SK-N-SH (cell line): ENCODE measurements around the gene G3BP1.

Source experiments
- CTCF ChIP-seq: fragments of 200-600 bp; sonication (generic); IDR thresholded peaks from 2 replicates; pipeline ENCODE4 v1.6.1; 2017; ENCODE audit warnings: antibody characterized with exemption, mild to moderate bottlenecking, moderate library complexity
- EP300 ChIP-seq, 2 experiments: IDR thresholded peaks; 2 replicates each; pipeline versions ENCODE4 v1.4.0 to v1.6.1; 2012; ENCODE audit warnings: borderline replicate concordance in 1 of 2, low read depth in 1 of 2, low read length in 1 of 2
- EZH2phosphoT487 ChIP-seq: fragments of 200-600 bp; sonication (generic); IDR thresholded peaks from 2 replicates; pipeline ENCODE4 v1.6.1; 2017; ENCODE audit warnings: low read depth, mixed run types, mild to moderate bottlenecking, antibody characterized with exemption, moderate library complexity, borderline replicate concordance
- POLR2AphosphoS5 ChIP-seq: IDR thresholded peaks from 2 replicates; pipeline ENCODE4 v1.6.1; 2012; ENCODE audit warnings: low read depth, low read length
- RAD21 ChIP-seq: IDR thresholded peaks from 2 replicates; pipeline ENCODE4 v1.6.1; 2012; ENCODE audit warnings: mild to moderate bottlenecking, low read length
- RCOR1 ChIP-seq: fragments of 150-350 bp; IDR thresholded peaks from 2 replicates; pipeline ENCODE4 v1.6.1; 2017; ENCODE audit warnings: antibody characterized with exemption, low read length
- TEAD4 ChIP-seq: IDR thresholded peaks from 2 replicates; pipeline ENCODE4 v1.4.0; 2012; ENCODE audit warnings: mild to moderate bottlenecking, borderline replicate concordance; ENCODE audit not compliant: insufficient read depth
- TF ChIP-seq, protein P1 (sequence below): IDR thresholded peaks from 2 replicates; pipeline ENCODE4 v1.4.0; 2012; ENCODE audit warnings: low read depth
- TF ChIP-seq, protein P2 (sequence below): IDR thresholded peaks from 2 replicates; pipeline ENCODE4 v1.6.1; 2012; ENCODE audit warnings: mild to moderate bottlenecking, low read depth, low read length, moderate library complexity

DNA sequence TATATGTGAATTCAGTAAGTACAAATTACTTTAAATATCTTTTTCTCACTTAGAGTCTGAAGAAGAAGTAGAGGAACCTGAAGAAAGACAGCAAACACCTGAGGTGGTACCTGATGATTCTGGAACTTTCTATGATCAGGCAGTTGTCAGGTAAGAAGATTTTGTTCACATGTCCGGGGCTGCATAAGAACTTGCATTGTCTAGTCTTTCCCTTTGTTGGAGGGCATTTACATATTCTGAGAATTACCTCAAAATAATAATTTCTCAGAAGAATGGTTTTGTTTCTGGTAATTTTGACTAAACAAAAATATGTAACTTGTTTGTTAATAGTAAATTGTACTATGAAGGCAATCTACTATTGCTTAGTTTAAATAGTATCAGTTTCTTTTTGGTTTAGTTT is 23.7 kb downstream of the G3BP1 start:
- TF ChIP-seq, protein P1, sequence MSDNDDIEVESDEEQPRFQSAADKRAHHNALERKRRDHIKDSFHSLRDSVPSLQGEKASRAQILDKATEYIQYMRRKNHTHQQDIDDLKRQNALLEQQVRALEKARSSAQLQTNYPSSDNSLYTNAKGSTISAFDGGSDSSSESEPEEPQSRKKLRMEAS = no peak
- no peak for TF ChIP-seq CTCF
- no peak for TF ChIP-seq TEAD4
- no peak for TF ChIP-seq RAD21
- no peak for TF ChIP-seq EP300 (IDR thresholded peaks at IDR 0.05; ENCODE audit: borderline replicate concordance in 1 of 2, low read depth in 1 of 2, low read length in 1 of 2)
- TF ChIP-seq EZH2phosphoT487 = no peak
- TF ChIP-seq POLR2AphosphoS5 = no peak
- no peak for TF ChIP-seq RCOR1
- TF ChIP-seq, protein P2, sequence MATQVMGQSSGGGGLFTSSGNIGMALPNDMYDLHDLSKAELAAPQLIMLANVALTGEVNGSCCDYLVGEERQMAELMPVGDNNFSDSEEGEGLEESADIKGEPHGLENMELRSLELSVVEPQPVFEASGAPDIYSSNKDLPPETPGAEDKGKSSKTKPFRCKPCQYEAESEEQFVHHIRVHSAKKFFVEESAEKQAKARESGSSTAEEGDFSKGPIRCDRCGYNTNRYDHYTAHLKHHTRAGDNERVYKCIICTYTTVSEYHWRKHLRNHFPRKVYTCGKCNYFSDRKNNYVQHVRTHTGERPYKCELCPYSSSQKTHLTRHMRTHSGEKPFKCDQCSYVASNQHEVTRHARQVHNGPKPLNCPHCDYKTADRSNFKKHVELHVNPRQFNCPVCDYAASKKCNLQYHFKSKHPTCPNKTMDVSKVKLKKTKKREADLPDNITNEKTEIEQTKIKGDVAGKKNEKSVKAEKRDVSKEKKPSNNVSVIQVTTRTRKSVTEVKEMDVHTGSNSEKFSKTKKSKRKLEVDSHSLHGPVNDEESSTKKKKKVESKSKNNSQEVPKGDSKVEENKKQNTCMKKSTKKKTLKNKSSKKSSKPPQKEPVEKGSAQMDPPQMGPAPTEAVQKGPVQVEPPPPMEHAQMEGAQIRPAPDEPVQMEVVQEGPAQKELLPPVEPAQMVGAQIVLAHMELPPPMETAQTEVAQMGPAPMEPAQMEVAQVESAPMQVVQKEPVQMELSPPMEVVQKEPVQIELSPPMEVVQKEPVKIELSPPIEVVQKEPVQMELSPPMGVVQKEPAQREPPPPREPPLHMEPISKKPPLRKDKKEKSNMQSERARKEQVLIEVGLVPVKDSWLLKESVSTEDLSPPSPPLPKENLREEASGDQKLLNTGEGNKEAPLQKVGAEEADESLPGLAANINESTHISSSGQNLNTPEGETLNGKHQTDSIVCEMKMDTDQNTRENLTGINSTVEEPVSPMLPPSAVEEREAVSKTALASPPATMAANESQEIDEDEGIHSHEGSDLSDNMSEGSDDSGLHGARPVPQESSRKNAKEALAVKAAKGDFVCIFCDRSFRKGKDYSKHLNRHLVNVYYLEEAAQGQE = no peak
